PC-9 (cell line): ENCODE data around the gene ANO9.

Experiments used
- CTCF ChIP-seq: fragments of 200-600 bp; sonication (generic); conservative IDR thresholded peaks from 2 replicates; pipeline ENCODE4 v1.6.1; 2017; ENCODE audit warnings: mixed run types, antibody characterized with exemption, mild to moderate bottlenecking, moderate library complexity
- EZH2 ChIP-seq: fragments of 200-600 bp; sonication (generic); IDR thresholded peaks from 2 replicates; pipeline ENCODE4 v1.8.0; 2017; ENCODE audit warnings: antibody characterized with exemption, low read depth

DNA sequence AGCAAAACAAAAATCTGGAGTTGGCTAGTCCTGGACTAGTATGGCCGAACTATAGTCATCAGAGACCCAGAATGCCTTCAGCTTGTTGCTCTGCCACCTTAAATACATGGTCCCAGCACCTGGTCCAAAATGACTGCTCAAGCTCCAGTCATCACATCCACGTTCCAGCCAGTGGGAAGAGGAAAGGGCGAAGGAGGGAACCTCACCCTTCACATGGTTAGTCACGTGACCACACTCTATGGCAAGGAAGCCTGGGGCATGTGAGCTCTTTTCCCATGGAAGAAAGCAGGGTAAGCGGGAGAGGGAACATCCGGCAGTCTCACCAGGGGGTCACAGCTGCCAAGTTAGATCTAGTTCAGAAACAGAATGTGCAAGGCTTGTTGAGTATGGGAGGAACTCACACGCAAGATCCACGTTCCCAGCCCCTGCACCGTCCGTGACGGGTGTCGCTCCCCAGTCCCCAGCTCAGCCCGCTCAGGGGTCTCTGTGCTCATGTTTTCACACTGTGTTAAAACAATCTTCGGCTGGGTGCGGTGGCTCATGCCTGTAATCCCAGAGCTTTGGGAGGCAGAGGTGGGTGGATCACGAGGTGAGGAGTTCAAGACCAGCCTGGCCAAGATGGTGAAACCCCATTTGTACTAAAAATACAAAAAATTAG lies 1.9 kb upstream of the ANO9 start:
- TF ChIP-seq CTCF = no peak
- no peak for TF ChIP-seq EZH2
